Vagina (tissue), 2 donors: ENCODE measurements around the gene BAZ2B.

Experiments used
- CTCF ChIP-seq, 3 experiments: fragments of 450-650 bp in 2 of 3; fragments of 200-600 bp in 1 of 3; sonication (generic) in 1 of 3; IDR thresholded peaks; one replicate each; pipeline ENCODE4 v1.5.1; 2017 to 2019; ENCODE audit warnings: antibody characterized with exemption in 3 of 3, mild to moderate bottlenecking in 2 of 3, moderate library complexity in 2 of 3
- POLR2A ChIP-seq, 2 donors: fragments of 450-650 bp; IDR thresholded peaks; one replicate each; pipeline ENCODE4 v1.6.1; 2017; ENCODE audit warnings: antibody characterized with exemption in 2 of 2, mild to moderate bottlenecking in 2 of 2, moderate library complexity in 2 of 2
- POLR2AphosphoS5 ChIP-seq, 2 donors: sonication (generic); formaldehyde crosslinking; IDR thresholded peaks; one replicate each; pipeline ENCODE4 v1.9.0; 2017; ENCODE audit warnings: antibody characterized with exemption in 2 of 2, mild to moderate bottlenecking in 2 of 2, low read depth in 1 of 2; ENCODE audit not compliant: insufficient read depth in 1 of 2

- TF ChIP-seq CTCF (IDR thresholded peaks at IDR 0.05), result no peak
- TF ChIP-seq POLR2A (IDR thresholded peaks at IDR 0.05), result no peak
- no peak for TF ChIP-seq POLR2AphosphoS5 (IDR thresholded peaks at IDR 0.05; ENCODE audit: insufficient read depth in 1 of 2, low read depth in 1 of 2)
Observed at GRCh38 chr2:159475793-159476192, 140.6 kb downstream of the BAZ2B start.
